Sigmoid colon (tissue), 4 donors: ENCODE results near the gene SYT13.

Experiments used
- CTCF ChIP-seq, 4 experiments: fragments of 450-650 bp in 3 of 4; fragments of 200-600 bp in 1 of 4; IDR thresholded peaks; one replicate each; pipeline ENCODE4 v1.5.1; 2016 to 2019; ENCODE audit warnings: antibody characterized with exemption in 4 of 4, mild to moderate bottlenecking in 3 of 4, moderate library complexity in 2 of 4
- EP300 ChIP-seq, 4 donors: sonication (generic); formaldehyde crosslinking; IDR thresholded peaks; one replicate each; pipeline ENCODE4 v1.6.1; 2017; ENCODE audit warnings: antibody characterized with exemption in 4 of 4
- POLR2A ChIP-seq, 2 donors: fragments of 450-650 bp; IDR thresholded peaks; one replicate each; pipeline ENCODE4 v1.6.1; 2016; ENCODE audit warnings: antibody characterized with exemption in 2 of 2, mild to moderate bottlenecking in 2 of 2, moderate library complexity in 2 of 2
- POLR2AphosphoS5 ChIP-seq, 4 donors: sonication (generic); formaldehyde crosslinking; IDR thresholded peaks; one replicate each; pipeline ENCODE4 v1.6.1; 2017; ENCODE audit warnings: antibody characterized with exemption in 4 of 4

DNA sequence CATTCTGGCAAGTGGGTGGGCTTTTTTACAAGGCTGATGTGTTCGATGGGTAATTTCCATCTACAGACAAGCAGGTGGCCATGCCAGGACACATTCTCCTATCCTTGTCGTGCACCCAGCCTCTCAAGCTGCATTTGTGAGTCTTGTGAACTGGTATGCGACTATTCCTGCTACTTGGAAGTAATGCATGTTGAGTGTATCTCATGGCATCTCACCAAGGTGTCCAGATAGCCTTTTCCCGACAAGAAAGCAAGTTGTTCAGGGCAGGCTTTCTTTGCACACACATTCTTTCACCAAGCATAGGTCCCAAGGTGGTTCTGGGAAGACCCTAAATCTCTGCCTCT is 18.8 kb upstream of the SYT13 start:
- TF ChIP-seq CTCF (IDR thresholded peaks at IDR 0.05) (no peak), POLR2A (IDR thresholded peaks at IDR 0.05) (no peak), POLR2AphosphoS5 (IDR thresholded peaks at IDR 0.05) (no peak), EP300 (IDR thresholded peaks at IDR 0.05) (no peak)
